Measurements from ENCODE around the gene OR56B1. TPM values are rescaled to one million over a fixed set of nuclear protein-coding genes. Genes with fewer than 3 reads are reported as not detected.

The OR56B1 gene
- polyA plus RNA-seq, 10 donors, result not detected

DNA sequence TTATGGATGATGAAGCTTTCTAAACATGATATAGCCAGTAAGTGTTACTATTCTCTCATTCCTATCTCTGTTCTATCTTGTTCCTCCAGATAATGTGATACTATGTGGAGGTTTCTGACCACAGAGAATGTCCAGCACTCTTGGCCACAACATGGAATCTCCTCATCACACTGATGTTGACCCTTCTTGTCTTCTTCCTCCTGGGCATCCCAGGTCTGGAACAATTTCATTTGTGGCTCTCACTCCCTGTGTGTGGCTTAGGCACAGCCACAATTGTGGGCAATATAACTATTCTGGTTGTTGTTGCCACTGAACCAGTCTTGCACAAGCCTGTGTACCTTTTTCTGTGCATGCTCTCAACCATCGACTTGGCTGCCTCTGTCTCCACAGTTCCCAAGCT, 9.9 kb upstream of the OR56B1 start:
- no peak for DNase-seq

GRCh38 chr11:5727691-5728090, 8.6 kb upstream of the OR56B1 start:
- DNase-seq, result no peak

DNA sequence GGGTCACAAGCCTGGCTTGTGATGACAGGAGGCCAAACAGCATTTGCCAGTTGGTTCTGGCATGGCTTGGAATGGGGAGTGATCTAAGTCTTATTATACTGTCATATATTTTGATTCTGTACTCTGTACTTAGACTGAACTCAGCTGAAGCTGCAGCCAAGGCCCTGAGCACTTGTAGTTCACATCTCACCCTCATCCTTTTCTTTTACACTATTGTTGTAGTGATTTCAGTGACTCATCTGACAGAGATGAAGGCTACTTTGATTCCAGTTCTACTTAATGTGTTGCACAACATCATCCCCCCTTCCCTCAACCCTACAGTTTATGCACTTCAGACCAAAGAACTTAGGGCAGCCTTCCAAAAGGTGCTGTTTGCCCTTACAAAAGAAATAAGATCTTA, 843 bp downstream of the OR56B1 start:
- DNase-seq, result no peak

GRCh38 chr11:5737670-5738392, 1.6 kb downstream of the OR56B1 start:
- no peak for DNase-seq

DNA sequence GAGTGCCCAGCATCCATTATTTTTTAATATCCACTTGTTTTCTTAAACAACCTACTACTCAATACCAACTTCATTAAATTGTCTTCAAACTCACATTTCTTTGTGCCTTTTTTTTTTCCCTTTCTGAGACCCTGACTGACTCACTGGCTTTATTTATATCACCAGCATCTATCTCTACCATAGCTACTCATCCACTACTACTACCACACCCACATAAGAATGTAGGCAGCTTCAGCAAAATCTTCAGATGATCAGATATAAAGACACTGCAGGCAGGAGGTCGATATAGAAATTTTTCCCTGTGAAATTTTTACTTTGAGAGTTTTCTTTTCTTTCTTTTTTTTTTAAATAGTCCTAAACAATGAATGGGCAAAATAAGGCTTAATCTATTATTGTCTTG, 2.2 kb downstream of the OR56B1 start:
- no peak for DNase-seq

DNA sequence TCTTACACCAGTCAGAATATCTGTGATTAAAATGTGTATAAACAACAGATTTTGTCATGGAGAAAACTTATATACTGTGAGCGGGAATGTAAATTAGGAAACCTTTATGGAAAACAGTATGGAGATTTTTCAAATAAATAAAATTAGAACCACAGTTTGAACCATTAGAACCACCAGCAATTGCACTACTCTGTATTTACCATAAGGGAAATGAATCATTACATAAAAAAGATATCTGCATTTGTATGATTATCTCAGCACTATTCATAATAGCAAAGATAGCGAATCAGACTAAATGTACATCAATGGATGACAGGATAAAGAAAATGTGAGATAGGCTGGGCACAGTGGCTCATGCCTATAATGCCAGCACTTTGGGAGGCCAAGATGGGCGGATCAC, 10.4 kb downstream of the OR56B1 start:
- no peak for DNase-seq

DNA sequence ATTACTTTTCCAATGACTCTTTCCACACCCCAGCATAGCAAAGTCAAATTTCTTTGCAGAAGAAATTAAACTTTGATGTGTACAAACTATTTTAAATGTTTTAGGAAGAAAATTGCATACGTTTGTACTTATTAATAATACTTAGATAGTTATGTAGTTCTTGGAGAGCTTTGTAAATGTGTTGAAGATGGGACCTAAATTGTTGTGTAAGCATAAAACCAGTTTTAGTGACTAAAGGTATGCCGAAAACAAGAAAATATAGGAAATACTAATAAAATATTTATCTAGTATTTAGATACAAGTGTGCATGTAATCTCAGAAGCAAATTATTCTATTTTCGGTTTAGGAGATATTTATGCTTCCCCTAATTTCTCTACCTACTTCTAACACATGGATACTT, 13.6 kb downstream of the OR56B1 start:
- DNase-seq, result no peak

GRCh38 chr11:5753943-5754342, 17.7 kb downstream of the OR56B1 start, which contains the start of gene OR52N4:
Gene OR52N4, plus strand, starts transcription at chr11:5754243. Its CDS starts 498 bp downstream, at chr11:5754741.
- no peak for DNase-seq

- no peak for DNase-seq
Observed at GRCh38 chr11:5767056-5767455, 30.8 kb downstream of the OR56B1 start.

DNA sequence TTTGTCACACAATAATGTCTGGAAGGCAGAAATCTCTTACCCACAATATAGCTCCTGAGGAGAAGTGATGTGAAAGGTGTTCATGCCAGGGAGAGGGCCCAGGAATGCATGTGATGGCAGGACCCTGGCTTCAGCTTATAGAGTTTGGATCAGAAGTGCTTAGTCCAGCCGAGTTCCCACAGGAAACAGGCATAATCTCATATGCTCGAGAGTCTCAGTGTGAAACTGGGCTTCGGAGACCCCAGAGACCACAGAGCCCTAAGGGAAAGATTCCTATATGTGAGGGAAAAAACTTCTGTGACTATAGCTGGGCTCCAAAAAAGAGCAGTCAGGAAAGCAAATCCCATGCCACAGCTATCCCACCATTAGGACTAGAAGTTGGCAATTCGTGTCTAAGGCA, 47.0 kb downstream of the OR56B1 start, which contains the start of gene OR52N5:
Gene OR52N5 (minus strand): TSS at position 101 of the 400 bp plus-strand sequence. CDS start 4,721 bp downstream, outside the sequence.
- DNase-seq, result no peak

Other genes with a start within 250 kb of the OR56B1 start
- not detected for gene OR52D1, start 247.8 kb upstream of the OR56B1 start, polyA plus RNA-seq (ENCODE audit: insufficient read length in 10 of 10)
- not detected for gene UBQLN3, start 226.5 kb upstream of the OR56B1 start, polyA plus RNA-seq (ENCODE audit: insufficient read length in 10 of 10)
- under 1 TPM; 0.05 to 0.53 (median 0.19) TPM for gene UBQLNL, start 219.7 kb upstream of the OR56B1 start, polyA plus RNA-seq (ENCODE audit: insufficient read length in 10 of 10)
- not detected for gene OR52H1, start 187.9 kb upstream of the OR56B1 start, polyA plus RNA-seq (ENCODE audit: insufficient read length in 10 of 10)
- not detected for gene OR52B6, start 155.6 kb upstream of the OR56B1 start, polyA plus RNA-seq (ENCODE audit: insufficient read length in 10 of 10)
- 1 to 10 TPM; 1.0 to 2.3 (median 1.6) TPM for gene TRIM6, start 139.8 kb upstream of the OR56B1 start, polyA plus RNA-seq (ENCODE audit: insufficient read length in 10 of 10)
- 1 to 10 TPM; 3.9 to 6.8 (median 4.7) TPM for gene TRIM34, start 111.4 kb upstream of the OR56B1 start, polyA plus RNA-seq (ENCODE audit: insufficient read length in 10 of 10)
- gene TRIM5, start 51.4 kb upstream of the OR56B1 start, polyA plus RNA-seq (ENCODE audit: insufficient read length in 10 of 10), result 10 to 100 TPM in 9 of 10 donors, 1 to 10 TPM in 1; 9.9 to 17.8 (median 13.6) TPM
- 10 to 100 TPM in 6 of 10 donors, 1 to 10 TPM in 4; 4.5 to 16.0 (median 10.6) TPM for gene TRIM22, start 46.7 kb upstream of the OR56B1 start, polyA plus RNA-seq (ENCODE audit: insufficient read length in 10 of 10)
- gene OR52N4, start 17.8 kb downstream of the OR56B1 start, polyA plus RNA-seq (ENCODE audit: insufficient read length in 10 of 10), result under 1 TPM in 1 of 10 donors, not detected in 9; 0.18 TPM
- not detected for gene OR52N5, start 46.9 kb downstream of the OR56B1 start, polyA plus RNA-seq (ENCODE audit: insufficient read length in 10 of 10)
- gene OR52N1, start 54.8 kb downstream of the OR56B1 start, polyA plus RNA-seq (ENCODE audit: insufficient read length in 10 of 10), result not detected
- gene OR52N2, start 72.5 kb downstream of the OR56B1 start, polyA plus RNA-seq (ENCODE audit: insufficient read length in 10 of 10), result not detected
- gene OR52E6, start 105.4 kb downstream of the OR56B1 start, polyA plus RNA-seq (ENCODE audit: insufficient read length in 10 of 10), result not detected
- gene OR52E8, start 121.2 kb downstream of the OR56B1 start, polyA plus RNA-seq (ENCODE audit: insufficient read length in 10 of 10), result not detected
- gene OR52E4, start 144.2 kb downstream of the OR56B1 start, polyA plus RNA-seq (ENCODE audit: insufficient read length in 10 of 10), result not detected
- gene OR52E5, start 156.8 kb downstream of the OR56B1 start, polyA plus RNA-seq (ENCODE audit: insufficient read length in 10 of 10), result not detected
- not detected for gene OR56A3, start 205.8 kb downstream of the OR56B1 start, polyA plus RNA-seq (ENCODE audit: insufficient read length in 10 of 10)
- not detected for gene OR56A5, start 232.0 kb downstream of the OR56B1 start, polyA plus RNA-seq (ENCODE audit: insufficient read length in 10 of 10)

Data from muscle of back (tissue), 11 donors.